ENCODE data around the gene HES5. TPM values are rescaled to one million over a fixed set of nuclear protein-coding genes. Genes with fewer than 3 reads are reported as not detected.

The HES5 gene
- polyA plus RNA-seq, 1 donor from 2014 or later: 0.81 TPM

DNA sequence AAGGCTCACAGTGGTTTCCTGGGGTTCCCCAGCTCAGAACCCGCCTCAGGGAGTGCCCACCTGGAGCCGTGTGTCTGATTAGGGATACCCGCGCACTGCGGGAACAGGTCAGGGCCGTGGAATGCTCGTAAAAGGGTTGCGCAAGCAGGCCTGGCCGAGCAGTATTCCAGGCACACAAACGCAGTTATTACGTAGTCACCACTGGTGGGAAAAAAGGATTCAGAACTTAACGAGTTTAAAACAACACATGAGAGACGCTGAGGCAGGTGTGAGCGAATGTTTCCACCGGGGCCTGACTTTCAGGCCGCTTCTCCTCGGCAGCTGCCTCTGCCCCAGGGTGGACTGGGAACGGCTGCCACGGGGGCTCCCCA lies 35.8 kb downstream of the HES5 start:
- H3K4me2 ChIP-seq (ENCODE audit: low read length): no peak overlapping the region
- H2AFZ ChIP-seq (ENCODE audit: low read depth, low read length): no peak overlapping the region
- H3K27ac ChIP-seq (ENCODE audit: low read length): no peak overlapping the region
- H3K79me2 ChIP-seq (replicated peaks; ENCODE audit: insufficient read depth, low read length): no peaks in the 10 kb centered on the region
- no peaks in the 10 kb centered on the region for H3K36me3 ChIP-seq (ENCODE audit: insufficient read depth, low read length)
- no peak overlapping the region for H3K4me3 ChIP-seq (ENCODE audit: low read length)
- H3K9me3 ChIP-seq (ENCODE audit: low read length): no peaks in the 10 kb centered on the region
- no peaks in the 10 kb centered on the region for H3F3A ChIP-seq (ENCODE audit: insufficient read depth, low read length, poor library complexity, severe bottlenecking)
- H3K9ac ChIP-seq (ENCODE audit: low read length): no peak overlapping the region
- no peaks in the 10 kb centered on the region for H3K9me2 ChIP-seq (ENCODE audit: insufficient read depth, low read length)
- H3K27me3 ChIP-seq (ENCODE audit: insufficient read depth, low read depth, low read length): no peaks in the 10 kb centered on the region
- no peaks in the 10 kb centered on the region for H4K20me1 ChIP-seq (ENCODE audit: insufficient read depth)
- TF ChIP-seq EP300 (conservative IDR thresholded peaks at IDR 0.05; ENCODE audit: poor library complexity, severe bottlenecking) (no peak), TAF1 (IDR thresholded peaks at IDR 0.05; ENCODE audit: low read depth) (no peak), RAD21 (conservative IDR thresholded peaks at IDR 0.05) (no peak)

GRCh38 chr1:2493691-2494322 lies 36.3 kb downstream of the HES5 start:
- Histone ChIP-seq H3K9ac (ENCODE audit: low read length) (no peak overlapping the region), H3K4me2 (ENCODE audit: low read length) (no peak overlapping the region), H3K36me3 (ENCODE audit: insufficient read depth, low read length) (no peaks in the 10 kb centered on the region), H2AFZ (ENCODE audit: low read depth, low read length) (no peak overlapping the region), H3F3A (ENCODE audit: insufficient read depth, low read length, poor library complexity, severe bottlenecking) (no peaks in the 10 kb centered on the region), H4K20me1 (ENCODE audit: insufficient read depth) (no peaks in the 10 kb centered on the region), H3K27ac (ENCODE audit: low read length) (no peak overlapping the region), H3K9me3 (ENCODE audit: low read length) (no peaks in the 10 kb centered on the region), H3K27me3 (ENCODE audit: insufficient read depth, low read depth, low read length) (no peaks in the 10 kb centered on the region), H3K79me2 (replicated peaks; ENCODE audit: insufficient read depth, low read length) (no peaks in the 10 kb centered on the region), H3K9me2 (ENCODE audit: insufficient read depth, low read length) (no peaks in the 10 kb centered on the region), H3K4me3 (ENCODE audit: low read length) (no peak overlapping the region)
- TF ChIP-seq RAD21 (conservative IDR thresholded peaks at IDR 0.05) (no peak), EP300 (conservative IDR thresholded peaks at IDR 0.05; ENCODE audit: poor library complexity, severe bottlenecking) (no peak), EZH2 (IDR thresholded peaks at IDR 0.05; ENCODE audit: borderline replicate concordance, insufficient read depth, low read length, poor library complexity, severe bottlenecking) (no peak), TAF1 (IDR thresholded peaks at IDR 0.05; ENCODE audit: low read depth) (no peak), SMC3 (conservative IDR thresholded peaks at IDR 0.05; ENCODE audit: poor library complexity) (no peak), REST (IDR thresholded peaks at IDR 0.05; ENCODE audit: borderline replicate concordance) (no peak), POLR2AphosphoS5 (IDR thresholded peaks at IDR 0.05) (no peak), MXI1 (conservative IDR thresholded peaks at IDR 0.05; ENCODE audit: poor library complexity, severe bottlenecking) (no peak)
- TF ChIP-seq, protein P1, sequence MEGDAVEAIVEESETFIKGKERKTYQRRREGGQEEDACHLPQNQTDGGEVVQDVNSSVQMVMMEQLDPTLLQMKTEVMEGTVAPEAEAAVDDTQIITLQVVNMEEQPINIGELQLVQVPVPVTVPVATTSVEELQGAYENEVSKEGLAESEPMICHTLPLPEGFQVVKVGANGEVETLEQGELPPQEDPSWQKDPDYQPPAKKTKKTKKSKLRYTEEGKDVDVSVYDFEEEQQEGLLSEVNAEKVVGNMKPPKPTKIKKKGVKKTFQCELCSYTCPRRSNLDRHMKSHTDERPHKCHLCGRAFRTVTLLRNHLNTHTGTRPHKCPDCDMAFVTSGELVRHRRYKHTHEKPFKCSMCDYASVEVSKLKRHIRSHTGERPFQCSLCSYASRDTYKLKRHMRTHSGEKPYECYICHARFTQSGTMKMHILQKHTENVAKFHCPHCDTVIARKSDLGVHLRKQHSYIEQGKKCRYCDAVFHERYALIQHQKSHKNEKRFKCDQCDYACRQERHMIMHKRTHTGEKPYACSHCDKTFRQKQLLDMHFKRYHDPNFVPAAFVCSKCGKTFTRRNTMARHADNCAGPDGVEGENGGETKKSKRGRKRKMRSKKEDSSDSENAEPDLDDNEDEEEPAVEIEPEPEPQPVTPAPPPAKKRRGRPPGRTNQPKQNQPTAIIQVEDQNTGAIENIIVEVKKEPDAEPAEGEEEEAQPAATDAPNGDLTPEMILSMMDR (IDR thresholded peaks at IDR 0.05; ENCODE audit: poor library complexity, severe bottlenecking): no peak
